HG03064 (cell line): ENCODE measurements around the gene TMEM132C.
"Not testable (repeated sequence)": the region's sequence is repeated elsewhere in the genome, so short reads cannot be mapped to it uniquely, and the experiment has no call there.

Experiments
- ATAC-seq: cut with Tn5 transposase; IDR thresholded peaks from one replicate; pipeline ENCODE4 v1.9.1; 2021; ENCODE audit warnings: low read depth; ENCODE audit not compliant: unreplicated experiment

Gene TMEM132C

GRCh38 chr12:128463881-128464280 lies 196.9 kb downstream of the TMEM132C start:
- ATAC-seq, result no peak

DNA sequence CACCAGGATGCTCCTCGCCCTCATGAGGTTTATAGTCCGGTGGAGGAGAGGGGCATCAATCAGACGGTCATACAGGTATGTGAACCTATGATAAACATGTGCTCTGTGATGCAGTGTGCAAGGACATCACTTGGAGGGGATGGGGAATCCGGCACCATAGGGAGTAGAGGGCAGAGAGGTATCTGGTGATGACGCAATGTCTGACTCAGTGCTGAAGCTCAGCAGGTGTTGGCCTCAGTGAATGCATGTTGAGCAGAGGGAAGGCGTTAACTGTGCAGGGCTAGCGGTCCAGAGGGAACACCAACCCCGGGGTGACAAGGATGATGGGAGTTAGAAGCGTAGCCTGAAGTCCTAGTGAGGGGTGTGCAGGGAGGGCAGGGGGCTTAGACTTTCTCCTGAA lies 200.9 kb downstream of the TMEM132C start:
- ATAC-seq, result no peak

DNA sequence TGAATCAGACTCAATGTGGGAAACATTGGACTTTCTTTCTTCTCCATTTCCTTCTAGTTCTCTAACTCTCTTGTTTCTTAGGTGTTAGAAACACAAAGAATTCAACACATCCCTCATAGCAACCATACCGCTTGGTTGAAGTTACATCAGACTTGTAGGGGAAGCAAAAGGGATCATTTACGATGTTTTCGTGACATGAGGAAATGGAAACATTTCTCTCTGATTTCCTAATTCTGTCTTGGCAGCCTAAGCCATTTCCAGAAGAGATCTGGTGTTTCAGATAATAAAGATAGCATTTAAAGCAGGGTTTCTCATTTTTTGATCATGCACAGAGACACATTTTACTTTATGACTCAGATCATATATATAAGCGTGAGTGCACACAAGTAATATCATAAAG lies 202.0 kb downstream of the TMEM132C start:
- ATAC-seq, result no peak

DNA sequence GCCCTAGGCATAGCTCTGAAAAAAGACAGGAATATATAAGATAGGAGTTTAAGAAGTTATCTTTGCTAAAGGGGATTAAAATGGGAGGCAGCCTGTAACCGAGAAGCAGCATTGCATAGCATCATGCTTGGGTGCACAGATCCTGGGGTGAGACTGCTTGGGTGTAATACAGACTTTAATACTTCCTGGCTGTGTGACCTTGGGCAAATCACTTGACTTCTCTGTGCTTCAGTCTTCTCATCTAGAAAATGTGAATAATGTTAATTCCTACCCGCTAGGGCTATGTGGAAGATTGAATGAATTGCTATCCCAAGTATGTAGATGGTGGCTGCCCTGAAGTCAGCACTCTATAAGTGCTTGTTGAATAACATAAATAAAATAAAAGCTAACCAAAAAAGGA lies 204.5 kb downstream of the TMEM132C start:
- no peak for ATAC-seq

DNA sequence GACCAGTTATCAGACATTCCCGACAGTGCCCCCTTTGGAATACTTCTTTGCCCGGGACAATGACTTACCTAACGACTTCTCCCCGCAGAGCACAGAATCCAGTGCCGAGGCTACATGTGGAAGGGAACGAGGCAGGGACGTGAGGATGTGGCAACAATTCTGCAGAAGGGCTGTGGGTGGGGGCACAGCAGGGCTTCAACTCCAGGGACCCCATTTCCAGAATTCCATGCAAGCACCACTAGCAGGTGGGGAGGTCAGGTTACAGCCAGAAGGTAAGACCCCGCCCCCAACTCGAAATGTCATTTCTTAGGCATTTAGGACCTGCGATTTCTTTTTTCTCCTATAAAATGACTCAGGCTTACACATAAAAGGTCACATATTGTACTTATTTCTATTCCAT lies 207.9 kb downstream of the TMEM132C start:
- no peak for ATAC-seq

GRCh38 chr12:128476266-128476665 lies 209.3 kb downstream of the TMEM132C start:
- no peak for ATAC-seq

- no peak for ATAC-seq
These were observed 216.7 kb downstream of the TMEM132C start for GRCh38 chr12:128483526-128484255.

GRCh38 chr12:128497376-128497775 lies 230.4 kb downstream of the TMEM132C start:
- ATAC-seq, result not testable (repeated sequence)

DNA sequence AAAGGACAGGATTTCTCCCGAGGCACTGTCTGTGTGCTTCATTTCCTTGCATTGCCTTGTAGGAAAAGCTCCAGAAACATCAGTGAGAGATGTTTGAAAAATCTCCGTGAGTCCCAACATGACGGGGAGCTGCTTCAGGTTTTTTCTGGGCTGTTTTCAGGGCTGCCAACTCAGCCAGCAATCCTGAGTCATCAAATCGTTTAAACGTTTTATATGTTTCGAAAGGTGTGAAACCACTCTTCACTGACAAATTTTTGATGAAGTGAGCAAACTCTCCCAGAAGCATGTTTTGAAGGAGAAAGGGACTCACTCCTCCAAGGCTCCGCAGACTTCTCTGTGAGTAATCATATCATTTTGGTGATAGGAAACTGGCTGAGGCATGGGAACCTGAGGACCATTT lies 240.5 kb downstream of the TMEM132C start:
- no peak for ATAC-seq

DNA sequence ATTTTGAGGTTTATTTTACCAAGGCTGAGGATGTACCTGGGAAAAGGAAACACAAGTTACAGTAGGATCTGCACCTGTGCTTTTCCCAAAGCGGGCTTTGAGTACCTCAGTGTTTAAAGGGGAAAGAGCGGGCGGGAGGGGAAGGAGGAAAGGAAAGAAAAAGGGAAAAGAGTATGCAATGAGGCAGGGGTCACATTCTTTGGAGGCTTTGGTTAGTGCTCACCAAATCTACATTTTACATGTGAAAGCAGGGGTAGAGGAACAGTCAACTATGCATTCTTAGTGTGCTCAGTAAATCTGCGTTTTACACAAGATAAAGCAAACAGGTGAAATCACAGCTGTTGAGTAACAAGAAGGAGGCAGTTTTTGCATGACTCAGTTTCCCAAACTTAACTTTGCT lies 242.2 kb downstream of the TMEM132C start:
- ATAC-seq, result no peak

GRCh38 chr12:128510511-128510910 lies 243.5 kb downstream of the TMEM132C start:
- ATAC-seq, result no peak

GRCh38 chr12:128513331-128513730 lies 246.4 kb downstream of the TMEM132C start:
- no peak for ATAC-seq

- ATAC-seq, result no peak
These were observed 246.9 kb downstream of the TMEM132C start for GRCh38 chr12:128513831-128514230.

DNA sequence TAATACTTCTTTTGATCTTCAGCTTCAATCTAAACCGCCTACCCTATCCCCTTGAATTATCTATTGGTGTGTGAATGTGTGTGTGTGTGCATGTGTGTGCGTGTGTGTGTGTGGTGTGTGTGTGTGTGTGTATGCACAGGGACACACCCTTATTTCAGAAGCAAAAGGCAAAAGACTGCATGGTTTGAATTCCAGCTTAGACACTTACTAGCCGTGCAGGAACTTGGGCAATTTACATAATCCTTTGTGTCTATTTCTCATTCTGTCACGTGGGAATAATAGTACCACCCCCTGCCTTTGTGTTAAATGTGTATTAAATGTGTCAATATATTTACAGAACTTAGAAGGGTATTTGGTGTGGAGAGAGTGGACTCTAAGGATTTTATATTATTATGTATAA lies 251.7 kb downstream of the TMEM132C start:
- ATAC-seq, result no peak

DNA sequence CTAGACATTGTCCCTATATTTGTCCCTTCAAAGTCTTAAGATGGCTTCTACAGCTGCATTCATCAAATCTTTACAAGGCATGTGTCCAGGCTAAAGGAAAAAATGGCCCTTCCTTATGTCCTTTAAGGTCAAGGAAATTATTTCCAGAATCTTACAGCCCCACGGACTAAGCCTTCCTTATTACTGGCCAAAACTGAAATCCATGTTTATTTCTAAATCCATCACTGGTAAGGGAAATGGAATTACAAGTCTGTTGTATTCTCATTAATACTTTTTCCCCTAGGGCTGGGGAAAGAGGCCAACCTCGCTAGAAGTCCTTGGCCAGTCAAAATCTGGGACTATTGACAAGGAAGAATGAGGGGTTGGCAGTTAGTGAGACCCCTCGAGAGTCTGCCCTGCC lies 252.5 kb downstream of the TMEM132C start:
- no peak for ATAC-seq

GRCh38 chr12:128521981-128522380 lies 255.0 kb downstream of the TMEM132C start:
- ATAC-seq, result no peak

GRCh38 chr12:128524439-128524838 lies 257.5 kb downstream of the TMEM132C start:
- no peak for ATAC-seq

- ATAC-seq, result no peak
These were observed 264.2 kb downstream of the TMEM132C start for GRCh38 chr12:128531170-128531569.

GRCh38 chr12:128534906-128535305 lies 267.9 kb downstream of the TMEM132C start:
- ATAC-seq, result peak; percentile 85

DNA sequence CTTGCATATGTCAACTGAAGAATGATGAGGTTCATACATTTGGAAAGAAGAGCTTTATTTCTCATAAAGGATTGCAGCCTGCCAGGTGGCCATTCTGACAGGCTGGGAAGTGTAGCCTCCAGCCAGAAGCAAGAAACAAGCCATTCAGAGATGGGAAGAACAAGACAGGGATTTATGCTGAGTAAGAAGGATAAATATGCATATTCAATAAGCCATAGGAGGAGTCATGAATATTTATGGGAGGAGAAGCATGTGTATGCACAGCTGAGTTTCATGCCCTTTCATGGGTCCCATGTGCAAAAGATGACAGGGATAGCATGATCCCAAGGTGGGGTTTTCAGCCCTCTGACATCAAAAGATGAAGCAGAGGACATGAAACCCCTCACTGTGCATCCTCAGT lies 269.8 kb downstream of the TMEM132C start:
- ATAC-seq, result no peak

- ATAC-seq, result no peak
These were observed 270.7 kb downstream of the TMEM132C start for GRCh38 chr12:128537668-128538067.

GRCh38 chr12:128542844-128543243 lies 275.9 kb downstream of the TMEM132C start:
- ATAC-seq, result no peak

- ATAC-seq, result no peak
These were observed 276.5 kb downstream of the TMEM132C start for GRCh38 chr12:128543460-128543859.
